Vagina (tissue), 2 donors: ENCODE data around the gene RUNX3. TPM values are rescaled to one million over a fixed set of nuclear protein-coding genes. Genes with fewer than 3 reads are reported as not detected.

Experiments used
- DNase-seq, 2 donors: peaks; one replicate each; pipeline ENCODE4 v3.0.0-alpha.2; 2017; ENCODE audit errors: extremely low spot score in 2 of 2
- H3K27ac ChIP-seq: fragments of 200-600 bp; sonication (generic); one replicate; pipeline ENCODE4 v1.5.1; 2019
- H3K27me3 ChIP-seq: fragments of 200-600 bp; sonication (generic); one replicate; pipeline ENCODE4 v1.5.1; 2019
- H3K36me3 ChIP-seq, 2 donors: fragments of 200-600 bp; sonication (generic); one replicate each; pipeline ENCODE4 v1.5.1; 2017 to 2019
- H3K4me1 ChIP-seq: fragments of 200-600 bp; sonication (generic); one replicate; pipeline ENCODE4 v1.5.1; 2019
- H3K4me3 ChIP-seq, 2 donors: fragments of 200-600 bp; sonication (generic); 1 replicate in 1 of 2; 2 replicates in 1 of 2; pipeline ENCODE4 v1.5.1; 2016 to 2019
- H3K9me3 ChIP-seq: fragments of 200-600 bp; sonication (generic); one replicate; pipeline ENCODE4 v1.5.1; 2019
- CTCF ChIP-seq, 3 experiments: fragments of 450-650 bp in 2 of 3; fragments of 200-600 bp in 1 of 3; sonication (generic) in 1 of 3; IDR thresholded peaks; one replicate each; pipeline ENCODE4 v1.5.1; 2017 to 2019; ENCODE audit warnings: antibody characterized with exemption in 3 of 3, mild to moderate bottlenecking in 2 of 3, moderate library complexity in 2 of 3
- POLR2A ChIP-seq, 2 donors: fragments of 450-650 bp; IDR thresholded peaks; one replicate each; pipeline ENCODE4 v1.6.1; 2017; ENCODE audit warnings: antibody characterized with exemption in 2 of 2, mild to moderate bottlenecking in 2 of 2, moderate library complexity in 2 of 2
- POLR2AphosphoS5 ChIP-seq, 2 donors: sonication (generic); formaldehyde crosslinking; IDR thresholded peaks; one replicate each; pipeline ENCODE4 v1.9.0; 2017; ENCODE audit warnings: antibody characterized with exemption in 2 of 2, mild to moderate bottlenecking in 2 of 2, low read depth in 1 of 2; ENCODE audit not compliant: insufficient read depth in 1 of 2
- intact Hi-C: fragments of 100-400 bp; cut with DNase I; formaldehyde crosslinking; loops from one replicate; pipeline ENCODE4 v1.15.1; 2023
- total RNA-seq: library from RNA; depleted of rRNA; stranded (reverse); fragments of >200 nt; gene quantifications from one replicate; pipeline ENCODE4 v1.2.3, GENCODE V29; 2016

The RUNX3 gene
- total RNA-seq, 1 donor from 2014 or later, result 4.2 TPM

- no peak for DNase-seq
- Histone ChIP-seq H3K36me3 (no peaks in the 10 kb centered on the region), H3K27ac (no peak overlapping the region), H3K9me3 (no peaks in the 10 kb centered on the region), H3K27me3 (no peaks in the 10 kb centered on the region), H3K4me1 (no peaks in the 10 kb centered on the region), H3K4me3 (no peak overlapping the region)
- intact Hi-C loops, result no loop called here
- TF ChIP-seq POLR2A (IDR thresholded peaks at IDR 0.05) (no peak), POLR2AphosphoS5 (IDR thresholded peaks at IDR 0.05; ENCODE audit: insufficient read depth in 1 of 2, low read depth in 1 of 2) (no peak), CTCF (IDR thresholded peaks at IDR 0.05) (no peak)
Observed at GRCh38 chr1:24904731-24905354, 25.2 kb downstream of the RUNX3 start.

GRCh38 chr1:24903955-24904730 is 25.9 kb downstream of the RUNX3 start:
- DNase-seq, result no peak
- Histone ChIP-seq H3K9me3 (no peaks in the 10 kb centered on the region), H3K4me1 (no peaks in the 10 kb centered on the region), H3K4me3 (no peak overlapping the region), H3K36me3 (no peaks in the 10 kb centered on the region), H3K27ac (no peak overlapping the region), H3K27me3 (no peaks in the 10 kb centered on the region)
- intact Hi-C loops, result no loop called here
- TF ChIP-seq POLR2AphosphoS5 (IDR thresholded peaks at IDR 0.05; ENCODE audit: insufficient read depth in 1 of 2, low read depth in 1 of 2) (no peak), POLR2A (IDR thresholded peaks at IDR 0.05) (no peak), CTCF (IDR thresholded peaks at IDR 0.05) (no peak)

GRCh38 chr1:24903560-24903954 is 26.5 kb downstream of the RUNX3 start:
- Histone ChIP-seq H3K9me3 (no peaks in the 10 kb centered on the region), H3K4me1 (no peaks in the 10 kb centered on the region), H3K27ac (no peak overlapping the region), H3K36me3 (no peaks in the 10 kb centered on the region), H3K27me3 (no peaks in the 10 kb centered on the region), H3K4me3 (no peak overlapping the region)
- no peak for TF ChIP-seq POLR2AphosphoS5 (IDR thresholded peaks at IDR 0.05; ENCODE audit: insufficient read depth in 1 of 2, low read depth in 1 of 2)
- no peak for TF ChIP-seq POLR2A (IDR thresholded peaks at IDR 0.05)
- TF ChIP-seq CTCF (IDR thresholded peaks at IDR 0.05), result no peak
- DNase-seq, result no peak
- intact Hi-C loops, result no loop called here

DNA sequence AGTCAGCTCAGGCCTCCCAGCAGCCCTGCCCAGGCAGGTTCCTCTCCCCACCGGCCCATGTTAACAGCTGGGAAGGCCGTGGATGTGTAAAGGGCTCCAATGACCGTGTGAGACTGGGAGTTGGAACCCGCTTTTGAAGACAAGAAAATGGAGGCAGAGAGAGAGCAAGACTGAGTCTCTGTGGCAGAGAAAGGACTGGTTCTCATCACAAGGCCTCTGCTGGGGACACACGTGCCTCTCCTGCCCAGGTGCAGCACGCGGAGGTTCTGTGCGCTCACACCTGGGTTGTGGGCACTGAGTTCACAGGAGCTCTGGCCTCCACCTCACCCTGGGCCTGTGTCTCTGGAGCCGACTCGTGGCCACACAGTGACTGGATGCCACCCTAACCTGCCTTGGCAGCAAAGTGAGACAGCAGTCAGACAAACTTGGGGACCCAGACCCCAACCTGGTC is 27.0 kb downstream of the RUNX3 start:
- intact Hi-C loops, result no loop called here

More for the DNA sequence above, 27.0 kb downstream of the RUNX3 start:
- H3K9me3 ChIP-seq, result no peaks in the 10 kb centered on the region
- H3K27me3 ChIP-seq, result no peaks in the 10 kb centered on the region
- H3K36me3 ChIP-seq, result no peaks in the 10 kb centered on the region
- DNase-seq, result no peak
- TF ChIP-seq CTCF (IDR thresholded peaks at IDR 0.05) (no peak), POLR2A (IDR thresholded peaks at IDR 0.05) (no peak)
- no peak overlapping the region for H3K4me3 ChIP-seq
- no peak overlapping the region for H3K27ac ChIP-seq
- H3K4me1 ChIP-seq, result no peaks in the 10 kb centered on the region
